ENCODE measurements around the gene JAG1. TPM values are rescaled to one million over a fixed set of nuclear protein-coding genes. Genes with fewer than 3 reads are reported as not detected.

The JAG1 gene
- total RNA-seq, 1 experiment from 2014 or later, result 45.2 TPM

DNA sequence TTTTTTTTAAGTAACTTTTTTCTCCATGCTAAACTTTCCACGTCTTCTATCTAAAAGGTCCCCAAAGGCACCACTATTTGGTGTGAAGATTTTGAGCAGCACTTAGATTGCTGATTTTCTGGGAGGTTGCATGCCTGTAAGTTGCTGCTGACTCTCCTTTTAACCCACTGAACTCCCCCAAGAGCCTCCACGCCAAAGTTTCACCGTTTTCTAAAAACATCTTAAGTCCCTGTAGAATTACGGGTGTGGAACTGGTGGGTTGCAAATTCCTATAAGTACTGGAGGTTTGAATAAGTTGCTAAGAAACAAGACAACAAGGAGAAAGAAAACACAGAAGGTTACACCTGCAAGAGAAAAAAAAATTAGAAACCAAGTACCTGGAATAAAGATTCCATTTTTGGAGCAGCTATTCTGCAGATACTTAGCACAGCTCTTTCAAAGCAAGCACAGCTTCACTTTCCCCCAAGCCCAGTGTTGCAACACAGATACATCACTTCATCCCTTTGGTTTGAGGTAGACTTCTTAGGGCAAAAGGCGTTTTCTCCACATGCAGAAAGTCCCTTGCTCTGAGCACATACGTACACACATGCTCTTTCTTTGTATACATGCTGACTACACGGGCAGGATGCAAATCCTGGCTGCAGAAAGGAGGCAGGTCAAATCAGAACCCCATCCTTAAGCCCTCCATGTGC, 5.0 kb downstream of the JAG1 start (continued):
- TF ChIP-seq, protein P1, sequence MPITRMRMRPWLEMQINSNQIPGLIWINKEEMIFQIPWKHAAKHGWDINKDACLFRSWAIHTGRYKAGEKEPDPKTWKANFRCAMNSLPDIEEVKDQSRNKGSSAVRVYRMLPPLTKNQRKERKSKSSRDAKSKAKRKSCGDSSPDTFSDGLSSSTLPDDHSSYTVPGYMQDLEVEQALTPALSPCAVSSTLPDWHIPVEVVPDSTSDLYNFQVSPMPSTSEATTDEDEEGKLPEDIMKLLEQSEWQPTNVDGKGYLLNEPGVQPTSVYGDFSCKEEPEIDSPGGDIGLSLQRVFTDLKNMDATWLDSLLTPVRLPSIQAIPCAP (CRISPR knock-in tag; IDR thresholded peaks at IDR 0.05), result no peak
- TF ChIP-seq MAX (CRISPR knock-in tag; IDR thresholded peaks at IDR 0.05) (no peak), USF2 (CRISPR knock-in tag; IDR thresholded peaks at IDR 0.05) (no peak), SOX15 (CRISPR knock-in tag; IDR thresholded peaks at IDR 0.05) (no peak), IRF2 (CRISPR knock-in tag; IDR thresholded peaks at IDR 0.05; ENCODE audit: borderline replicate concordance, low read depth) (no peak)
- TF ChIP-seq, protein P2, sequence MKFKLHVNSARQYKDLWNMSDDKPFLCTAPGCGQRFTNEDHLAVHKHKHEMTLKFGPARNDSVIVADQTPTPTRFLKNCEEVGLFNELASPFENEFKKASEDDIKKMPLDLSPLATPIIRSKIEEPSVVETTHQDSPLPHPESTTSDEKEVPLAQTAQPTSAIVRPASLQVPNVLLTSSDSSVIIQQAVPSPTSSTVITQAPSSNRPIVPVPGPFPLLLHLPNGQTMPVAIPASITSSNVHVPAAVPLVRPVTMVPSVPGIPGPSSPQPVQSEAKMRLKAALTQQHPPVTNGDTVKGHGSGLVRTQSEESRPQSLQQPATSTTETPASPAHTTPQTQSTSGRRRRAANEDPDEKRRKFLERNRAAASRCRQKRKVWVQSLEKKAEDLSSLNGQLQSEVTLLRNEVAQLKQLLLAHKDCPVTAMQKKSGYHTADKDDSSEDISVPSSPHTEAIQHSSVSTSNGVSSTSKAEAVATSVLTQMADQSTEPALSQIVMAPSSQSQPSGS (CRISPR knock-in tag; IDR thresholded peaks at IDR 0.05; ENCODE audit: borderline replicate concordance, low read depth), result no peak

DNA sequence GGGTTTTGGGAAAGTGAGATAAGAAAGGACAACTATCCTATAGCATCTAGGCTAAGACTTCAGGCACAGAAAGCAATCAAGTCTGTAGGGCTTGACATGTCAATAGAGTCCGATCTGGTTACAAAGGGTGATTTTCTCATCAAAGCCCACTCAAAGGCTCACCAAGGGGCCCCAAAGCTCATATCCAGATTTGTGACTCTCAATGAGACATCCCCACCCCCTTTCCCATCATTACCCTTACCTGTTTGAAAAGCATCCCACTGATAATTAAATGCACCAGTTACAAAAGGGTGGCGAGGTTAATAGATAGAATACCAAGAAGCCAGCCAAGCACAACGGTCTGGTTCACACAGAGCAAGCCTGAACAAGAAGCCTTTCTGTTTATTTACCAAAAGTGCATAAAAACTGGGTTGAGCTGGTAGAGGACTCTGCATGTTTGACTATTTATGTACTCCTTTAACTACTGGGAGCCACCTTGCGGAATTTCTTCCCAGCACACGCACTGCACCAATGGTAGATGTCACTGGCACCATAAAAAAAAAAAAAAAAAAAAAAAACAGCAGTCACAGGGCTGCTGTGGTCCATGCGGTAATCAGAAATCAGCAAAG, 6.1 kb downstream of the JAG1 start:
- ChIA-PET POLR2A (interaction anchor here (0.5 kb wide), 1 partner anchor 11 kb away, joined by 6 read pairs; no protein-coding TSS in a partner anchor), CTCF (interaction anchor here (0.6 to 1.2 kb wide), 2 partner anchors 10 to 18 kb away, joined by 3 to 4 read pairs; no protein-coding TSS in a partner anchor)
- ATAC-seq (no peak), DNase-seq (ENCODE audit: low spot score) (no peak)
- H3K27ac Mint-ChIP-seq, result no peak overlapping the region
- no peak overlapping the region for H3K4me3 Mint-ChIP-seq
- H3K9me3 Mint-ChIP-seq, result no peaks in the 10 kb centered on the region
- TF ChIP-seq TEAD1 (CRISPR knock-in tag; IDR thresholded peaks at IDR 0.05) (no peak), ERG (CRISPR knock-in tag; IDR thresholded peaks at IDR 0.05) (no peak)
- H3K27me3 Mint-ChIP-seq (ENCODE audit: low read depth), result no peaks in the 10 kb centered on the region
- peaks cover 87% of the 10 kb centered on the region for H3K4me1 Mint-ChIP-seq
- H3K36me3 Mint-ChIP-seq, result peaks cover 29% of the 10 kb centered on the region

DNA sequence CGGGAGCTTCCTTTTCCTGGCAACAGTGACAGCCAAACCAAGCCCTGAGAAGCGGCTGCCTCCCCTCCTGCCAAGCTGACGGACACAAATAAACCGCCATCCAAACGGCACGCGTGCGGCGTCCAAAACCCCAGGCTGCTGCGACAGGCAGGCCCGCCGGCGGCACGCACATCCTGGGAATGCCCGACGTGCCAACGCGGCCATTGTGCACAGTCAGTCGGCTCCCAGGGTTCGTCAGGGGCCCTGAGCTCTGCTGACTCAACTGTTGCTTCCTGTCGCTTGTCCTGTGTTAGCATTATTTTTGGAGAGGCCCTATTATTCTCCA, 6.8 kb downstream of the JAG1 start:
- Mint-ChIP-seq H3K4me3 (no peak overlapping the region), H3K9me3 (no peaks in the 10 kb centered on the region), H3K27ac (no peak overlapping the region), H3K36me3 (peaks cover 35% of the 10 kb centered on the region), H3K27me3 (ENCODE audit: low read depth) (no peaks in the 10 kb centered on the region), H3K4me1 (peaks cover 92% of the 10 kb centered on the region)
- ATAC-seq (no peak), DNase-seq (ENCODE audit: low spot score) (no peak)
- ChIA-PET CTCF (interaction anchor here (0.6 to 1.2 kb wide), 2 partner anchors 10 to 17 kb away, joined by 3 to 4 read pairs; no protein-coding TSS in a partner anchor), POLR2A (no interaction called here)
- TF ChIP-seq JUN (CRISPR knock-in tag; IDR thresholded peaks at IDR 0.05) (no peak), CBFB (CRISPR knock-in tag; IDR thresholded peaks at IDR 0.05; ENCODE audit: low read depth) (no peak), JAZF1 (CRISPR knock-in tag; IDR thresholded peaks at IDR 0.05) (no peak), ATF1 (CRISPR knock-in tag; IDR thresholded peaks at IDR 0.05) (no peak), ZNF396 (CRISPR knock-in tag; IDR thresholded peaks at IDR 0.05; ENCODE audit: borderline replicate concordance) (no peak), TEAD4 (CRISPR knock-in tag; IDR thresholded peaks at IDR 0.05) (no peak), SMAD3 (CRISPR knock-in tag; IDR thresholded peaks at IDR 0.05; ENCODE audit: borderline replicate concordance) (no peak), SMAD4 (CRISPR knock-in tag; IDR thresholded peaks at IDR 0.05) (no peak), ZBTB21 (CRISPR knock-in tag; IDR thresholded peaks at IDR 0.05; ENCODE audit: borderline replicate concordance) (no peak), IRF2 (CRISPR knock-in tag; IDR thresholded peaks at IDR 0.05; ENCODE audit: borderline replicate concordance, low read depth) (no peak), NR2C2 (CRISPR knock-in tag; IDR thresholded peaks at IDR 0.05) (no peak)
- TF ChIP-seq, protein P3, sequence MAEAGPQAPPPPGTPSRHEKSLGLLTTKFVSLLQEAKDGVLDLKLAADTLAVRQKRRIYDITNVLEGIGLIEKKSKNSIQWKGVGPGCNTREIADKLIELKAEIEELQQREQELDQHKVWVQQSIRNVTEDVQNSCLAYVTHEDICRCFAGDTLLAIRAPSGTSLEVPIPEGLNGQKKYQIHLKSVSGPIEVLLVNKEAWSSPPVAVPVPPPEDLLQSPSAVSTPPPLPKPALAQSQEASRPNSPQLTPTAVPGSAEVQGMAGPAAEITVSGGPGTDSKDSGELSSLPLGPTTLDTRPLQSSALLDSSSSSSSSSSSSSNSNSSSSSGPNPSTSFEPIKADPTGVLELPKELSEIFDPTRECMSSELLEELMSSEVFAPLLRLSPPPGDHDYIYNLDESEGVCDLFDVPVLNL (CRISPR knock-in tag; IDR thresholded peaks at IDR 0.05; ENCODE audit: borderline replicate concordance, low read depth), result no peak
- TF ChIP-seq, protein P4, sequence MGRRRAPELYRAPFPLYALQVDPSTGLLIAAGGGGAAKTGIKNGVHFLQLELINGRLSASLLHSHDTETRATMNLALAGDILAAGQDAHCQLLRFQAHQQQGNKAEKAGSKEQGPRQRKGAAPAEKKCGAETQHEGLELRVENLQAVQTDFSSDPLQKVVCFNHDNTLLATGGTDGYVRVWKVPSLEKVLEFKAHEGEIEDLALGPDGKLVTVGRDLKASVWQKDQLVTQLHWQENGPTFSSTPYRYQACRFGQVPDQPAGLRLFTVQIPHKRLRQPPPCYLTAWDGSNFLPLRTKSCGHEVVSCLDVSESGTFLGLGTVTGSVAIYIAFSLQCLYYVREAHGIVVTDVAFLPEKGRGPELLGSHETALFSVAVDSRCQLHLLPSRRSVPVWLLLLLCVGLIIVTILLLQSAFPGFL (CRISPR knock-in tag; IDR thresholded peaks at IDR 0.05; ENCODE audit: borderline replicate concordance), result no peak
- TF ChIP-seq, protein P5, sequence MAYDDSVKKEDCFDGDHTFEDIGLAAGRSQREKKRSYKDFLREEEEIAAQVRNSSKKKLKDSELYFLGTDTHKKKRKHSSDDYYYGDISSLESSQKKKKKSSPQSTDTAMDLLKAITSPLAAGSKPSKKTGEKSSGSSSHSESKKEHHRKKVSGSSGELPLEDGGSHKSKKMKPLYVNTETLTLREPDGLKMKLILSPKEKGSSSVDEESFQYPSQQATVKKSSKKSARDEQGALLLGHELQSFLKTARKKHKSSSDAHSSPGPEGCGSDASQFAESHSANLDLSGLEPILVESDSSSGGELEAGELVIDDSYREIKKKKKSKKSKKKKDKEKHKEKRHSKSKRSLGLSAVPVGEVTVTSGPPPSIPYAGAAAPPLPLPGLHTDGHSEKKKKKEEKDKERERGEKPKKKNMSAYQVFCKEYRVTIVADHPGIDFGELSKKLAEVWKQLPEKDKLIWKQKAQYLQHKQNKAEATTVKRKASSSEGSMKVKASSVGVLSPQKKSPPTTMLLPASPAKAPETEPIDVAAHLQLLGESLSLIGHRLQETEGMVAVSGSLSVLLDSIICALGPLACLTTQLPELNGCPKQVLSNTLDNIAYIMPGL (CRISPR knock-in tag; IDR thresholded peaks at IDR 0.05), result no peak
